GM20431 (cell line): ENCODE data around the gene DUSP7.

Source experiments
- in situ Hi-C: fragments of 300-500 bp; cut with MseI, MboI; formaldehyde crosslinking; loops from one replicate; pipeline ENCODE4 v1.15.0; 2020; ENCODE audit warnings: low sequenced_read_pairs; ENCODE audit not compliant: unreplicated experiment

Gene DUSP7

DNA sequence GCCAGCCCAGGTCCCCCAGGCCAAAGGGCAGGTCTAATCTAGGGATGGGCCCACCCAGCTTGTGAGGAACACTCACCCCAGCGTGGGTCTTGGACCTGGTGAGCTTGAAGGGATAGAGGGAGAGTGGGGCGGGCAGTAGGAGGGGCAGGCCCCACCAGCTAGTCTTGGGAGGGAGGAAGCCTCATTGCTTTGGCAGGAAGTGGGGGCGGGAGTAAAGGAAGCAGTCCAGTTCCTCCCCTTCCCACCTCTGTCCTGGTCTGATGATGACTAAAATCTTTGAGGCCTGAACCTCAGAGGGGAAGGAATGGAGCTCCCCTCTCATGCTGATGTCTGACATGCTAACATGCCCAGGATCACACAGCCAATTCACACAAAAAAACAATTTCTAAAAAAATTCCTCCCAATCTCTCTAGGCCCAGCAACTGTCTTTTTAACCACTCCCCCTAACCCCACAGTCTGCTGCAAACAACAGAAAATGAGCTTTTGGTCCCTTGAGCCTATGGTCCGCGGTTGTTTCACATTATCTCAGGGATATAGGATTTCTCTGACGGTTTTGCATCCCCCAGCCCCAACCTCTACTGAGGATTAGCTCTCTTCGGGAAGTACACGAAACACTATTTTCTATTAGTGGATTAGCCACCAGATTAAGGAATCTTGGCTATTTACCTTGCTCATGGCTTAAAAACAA lies 30.7 kb upstream of the DUSP7 start:
- in situ Hi-C loops, result no loop called here

DNA sequence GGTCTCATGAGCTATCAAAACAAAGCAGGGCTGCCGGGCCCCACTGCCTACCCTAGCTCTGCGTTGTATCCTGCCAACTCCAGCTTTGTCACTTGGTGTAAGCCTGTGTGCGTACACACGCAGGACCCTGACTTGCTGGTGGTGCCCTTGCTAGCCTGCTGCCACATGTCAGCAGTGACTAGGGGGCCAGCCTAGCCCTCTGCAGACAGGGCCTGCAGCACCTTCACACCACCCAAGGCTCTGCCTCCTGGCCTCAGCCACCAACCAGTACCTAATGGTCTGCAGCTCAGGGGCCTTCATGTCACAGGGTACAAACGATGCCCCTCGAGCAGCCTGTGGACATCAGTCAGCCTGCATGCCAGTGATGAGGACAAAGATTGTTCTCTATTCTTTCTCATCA lies 30.1 kb upstream of the DUSP7 start:
- in situ Hi-C loops, result no loop called here

DNA sequence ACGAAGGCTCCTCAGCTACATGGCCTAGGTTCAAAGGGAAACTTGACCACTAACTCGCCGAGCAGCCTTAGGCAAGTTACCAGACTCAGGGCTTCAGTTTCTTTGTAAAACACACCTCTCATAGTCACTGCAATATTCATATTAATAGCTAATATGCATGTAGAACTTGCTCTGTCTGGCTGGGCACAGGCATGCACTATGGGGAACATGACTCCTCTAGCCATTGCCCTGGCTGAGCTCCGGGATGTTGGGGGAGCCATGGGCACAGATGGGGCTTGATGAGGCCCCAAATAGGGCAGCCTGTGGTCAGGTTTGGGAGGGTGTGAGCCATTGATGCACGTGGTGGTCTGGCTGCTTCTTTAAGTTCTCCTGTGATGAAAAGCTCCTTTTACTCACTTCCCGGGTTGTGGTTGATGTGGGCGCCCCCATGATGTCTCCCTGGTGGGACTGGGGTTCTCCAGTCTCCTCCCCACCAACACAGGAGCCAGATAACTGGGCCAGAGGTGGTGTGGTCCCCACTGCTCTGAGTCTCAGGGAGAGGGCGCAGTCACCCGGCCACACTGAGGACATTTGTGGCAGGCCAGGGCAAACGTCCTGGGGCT lies 29.4 kb upstream of the DUSP7 start:
- in situ Hi-C loops, result no loop called here

DNA sequence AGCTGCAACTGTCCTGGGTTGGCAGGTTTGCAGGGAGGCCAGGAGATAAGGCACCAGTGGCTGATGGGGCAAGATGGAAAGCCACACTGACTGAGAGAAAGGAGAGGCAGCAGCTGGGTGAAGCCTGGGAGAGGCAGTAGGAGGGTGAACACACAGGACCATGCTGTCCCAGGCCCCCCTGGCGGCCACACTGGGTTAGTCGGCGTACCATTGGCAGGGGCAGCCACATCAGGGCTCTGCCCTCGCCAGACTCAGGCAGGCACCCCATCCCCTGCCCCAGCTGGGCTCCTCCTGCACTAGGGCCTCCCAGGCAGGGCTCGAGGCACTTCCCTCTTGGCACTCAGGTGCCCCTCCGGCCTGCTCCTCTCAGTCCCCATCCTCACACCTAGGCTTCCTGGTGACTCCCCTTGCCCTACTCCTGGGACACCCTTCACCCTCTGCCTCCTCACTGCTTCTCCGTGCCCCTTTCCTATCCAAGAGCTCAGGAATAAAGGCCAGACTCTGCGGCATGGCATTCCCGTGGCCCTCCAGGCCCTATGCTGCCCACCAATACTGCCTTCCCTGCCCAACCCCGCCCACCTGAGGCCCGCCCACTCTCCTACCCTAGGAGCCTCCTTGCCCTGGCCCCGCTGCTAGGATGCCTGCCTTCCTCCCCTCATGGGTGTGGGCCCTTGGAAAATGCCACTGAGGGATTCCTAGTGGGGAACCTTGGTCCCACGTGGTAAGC lies 28.7 kb upstream of the DUSP7 start:
- in situ Hi-C loops, result no loop called here

DNA sequence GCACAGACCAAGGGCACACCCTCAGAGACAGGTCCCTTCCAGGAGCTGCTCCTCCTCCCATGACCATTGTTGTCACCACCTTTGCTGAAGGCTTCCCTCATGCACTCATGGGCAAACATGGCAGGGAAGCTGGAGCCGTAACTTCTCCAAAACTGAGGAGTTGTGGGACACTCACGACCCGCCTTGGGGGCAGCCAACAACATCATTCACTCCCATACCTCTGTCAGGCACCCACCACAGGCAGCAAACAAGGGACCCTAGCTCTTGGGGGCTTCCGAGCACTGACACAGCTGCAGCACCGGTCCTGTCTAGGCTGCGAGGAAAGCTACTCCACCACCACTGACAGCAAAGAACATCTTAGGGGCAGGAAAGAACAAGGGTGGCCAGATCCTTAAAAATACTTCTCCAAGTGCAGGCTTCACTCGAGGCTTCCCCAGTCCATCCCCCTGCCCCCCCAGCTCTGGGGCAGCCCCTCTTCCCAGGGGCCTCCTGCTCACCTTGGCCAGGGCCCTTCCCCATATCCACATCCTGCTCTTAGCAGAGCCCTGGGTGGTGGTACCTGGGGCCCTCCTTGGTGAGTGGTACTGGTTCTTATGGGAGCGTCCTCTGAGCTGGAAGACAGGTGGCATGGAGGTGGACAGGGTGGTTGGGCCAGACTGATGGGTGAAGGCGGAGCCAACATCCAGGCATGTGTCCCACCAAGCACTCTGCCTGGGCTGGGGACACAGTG lies 28.0 kb upstream of the DUSP7 start:
- in situ Hi-C loops, result no loop called here

DNA sequence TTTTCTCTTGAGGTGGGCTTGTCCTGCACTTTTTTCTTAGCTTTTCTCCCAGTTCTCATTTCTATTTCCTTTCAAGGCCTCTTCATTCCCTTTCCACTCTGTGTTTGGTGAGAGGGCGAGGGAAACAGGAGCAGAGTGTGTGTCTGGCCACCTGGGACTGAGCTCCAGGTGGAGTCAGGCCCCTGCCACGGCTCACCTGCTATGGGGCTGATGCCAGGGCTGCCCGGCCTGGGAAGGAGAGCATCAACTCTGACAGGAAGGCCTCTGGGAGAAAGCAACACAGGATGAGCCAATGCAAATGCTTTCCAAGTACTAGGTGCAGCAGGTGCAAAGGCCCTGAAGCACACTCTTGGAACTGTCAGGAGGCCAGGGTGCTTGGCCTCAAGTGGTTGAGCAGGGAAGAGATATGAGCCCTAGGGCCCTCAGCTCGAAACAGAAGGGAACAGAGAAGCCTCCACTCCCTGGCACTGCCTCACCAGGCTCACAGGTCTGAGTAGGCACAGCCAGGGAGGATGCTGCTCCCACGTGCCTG lies 27.3 kb upstream of the DUSP7 start:
- in situ Hi-C loops, result no loop called here

DNA sequence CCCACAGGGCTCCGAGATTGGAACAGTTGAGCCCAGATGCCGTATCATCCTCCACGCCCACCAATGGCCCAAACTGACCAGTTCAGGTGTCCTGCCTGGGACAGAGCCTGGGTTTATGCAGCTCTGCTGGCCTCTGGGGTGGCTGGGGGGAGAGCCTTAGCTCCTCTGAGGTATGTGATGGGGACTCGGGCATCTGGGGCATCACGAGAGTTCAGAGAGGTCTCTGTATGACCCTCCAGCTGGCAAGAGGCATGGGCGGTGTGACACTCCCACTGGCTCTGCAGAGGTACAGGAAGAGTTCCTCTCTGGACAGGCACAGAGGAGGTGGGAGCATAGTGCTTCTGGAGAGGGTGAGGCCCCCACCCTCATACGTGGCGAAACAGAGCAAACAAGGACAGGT lies 26.6 kb upstream of the DUSP7 start:
- in situ Hi-C loops, result no loop called here

DNA sequence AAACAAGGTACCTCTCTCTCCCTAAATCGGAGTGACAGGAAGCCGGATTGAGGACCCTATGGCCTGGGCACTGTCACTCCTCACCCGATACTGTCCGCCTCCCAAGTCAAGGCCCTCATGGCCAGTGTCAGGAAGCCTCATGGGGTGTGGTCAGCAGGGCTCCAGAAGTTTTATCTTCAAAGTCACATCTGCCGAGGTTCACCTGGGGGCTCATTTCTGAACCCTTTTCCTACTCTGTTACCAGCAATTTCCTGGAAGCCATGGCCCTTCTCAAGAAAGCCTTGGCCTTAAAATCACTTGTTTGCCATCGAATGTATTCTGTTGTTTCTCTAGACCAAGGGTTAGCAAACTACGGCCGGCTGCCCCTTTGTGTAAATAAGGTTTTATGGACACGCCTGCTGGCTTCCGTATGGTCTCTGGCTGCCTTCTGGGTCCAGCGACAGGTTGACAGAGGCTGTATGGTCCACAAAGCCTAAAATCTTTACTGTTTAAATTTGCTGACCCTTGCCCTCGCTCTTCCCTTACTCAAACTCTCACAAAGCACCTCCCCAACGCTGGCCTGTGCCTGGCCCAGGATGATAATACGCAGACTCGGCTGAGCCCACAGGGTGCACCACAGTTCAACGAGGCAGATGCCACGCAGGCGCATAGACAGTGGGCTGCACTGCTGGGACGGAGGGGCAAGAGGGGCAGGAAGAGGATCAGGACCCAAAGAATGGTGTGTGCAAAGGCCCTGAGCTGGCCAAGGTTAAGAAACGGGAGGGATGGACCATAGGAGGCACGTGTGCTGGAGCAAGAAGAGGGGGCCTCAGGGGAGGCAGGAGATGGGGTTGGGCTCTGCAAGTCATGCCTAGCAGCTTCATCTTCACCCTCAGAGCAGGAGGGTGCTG lies 24.7 kb upstream of the DUSP7 start:
- in situ Hi-C loops, result no loop called here

DNA sequence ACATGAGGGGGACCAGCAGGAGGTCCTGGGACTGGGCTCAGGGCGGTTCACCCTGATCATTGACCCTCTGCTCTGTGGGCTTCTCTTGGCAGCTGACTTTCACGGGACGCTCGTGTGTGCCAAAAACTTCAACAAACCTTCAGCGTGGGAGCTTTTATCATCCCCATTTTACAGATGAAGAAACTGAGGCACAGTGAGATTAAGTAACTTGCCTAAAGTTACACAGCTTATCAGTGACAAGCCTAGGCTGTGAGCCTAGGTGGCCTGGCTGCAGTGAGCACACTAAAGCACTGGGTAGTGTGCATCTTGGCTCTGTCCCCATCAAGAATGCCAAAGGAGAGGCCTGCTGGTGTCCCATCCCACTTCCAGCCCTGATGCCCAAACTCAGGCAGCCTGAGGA lies 23.6 kb upstream of the DUSP7 start:
- in situ Hi-C loops, result no loop called here

DNA sequence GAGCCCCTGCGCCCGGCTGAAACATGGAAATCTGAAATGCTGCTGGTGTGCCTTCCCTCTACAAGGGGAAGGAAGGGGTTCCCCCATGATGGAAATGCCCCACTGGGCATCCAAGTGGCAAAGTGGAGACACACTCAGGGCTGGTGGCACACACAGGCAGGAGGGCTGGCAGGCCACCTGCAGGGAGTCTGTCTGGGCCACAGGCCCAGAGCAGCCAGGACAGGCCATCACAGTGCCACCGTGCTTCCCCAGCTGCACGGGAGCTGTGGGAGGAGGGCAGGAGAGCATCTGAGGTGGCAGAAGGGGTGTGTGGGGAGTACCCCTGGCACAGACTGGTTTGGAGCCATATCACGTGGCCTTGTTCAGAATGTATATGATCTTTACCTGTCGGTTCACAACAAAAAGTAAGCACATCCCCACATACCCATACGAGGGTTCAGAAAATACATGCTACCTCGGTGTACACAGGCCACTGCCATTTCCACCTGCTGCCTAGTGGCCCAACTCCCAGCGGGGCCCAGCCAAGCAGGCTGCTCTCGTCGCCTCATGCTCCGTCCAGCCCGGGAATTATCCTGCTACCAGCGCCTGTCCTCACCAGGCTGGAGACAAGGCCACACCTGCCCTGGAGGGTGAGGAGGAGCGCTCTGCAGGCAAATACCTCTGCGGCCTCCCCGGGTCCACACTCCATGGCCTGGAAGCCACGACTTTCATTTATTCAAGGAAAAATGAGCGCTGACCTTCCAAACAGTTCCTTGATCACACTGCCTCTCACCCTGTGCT lies 22.6 kb upstream of the DUSP7 start:
- in situ Hi-C loops, result no loop called here

DNA sequence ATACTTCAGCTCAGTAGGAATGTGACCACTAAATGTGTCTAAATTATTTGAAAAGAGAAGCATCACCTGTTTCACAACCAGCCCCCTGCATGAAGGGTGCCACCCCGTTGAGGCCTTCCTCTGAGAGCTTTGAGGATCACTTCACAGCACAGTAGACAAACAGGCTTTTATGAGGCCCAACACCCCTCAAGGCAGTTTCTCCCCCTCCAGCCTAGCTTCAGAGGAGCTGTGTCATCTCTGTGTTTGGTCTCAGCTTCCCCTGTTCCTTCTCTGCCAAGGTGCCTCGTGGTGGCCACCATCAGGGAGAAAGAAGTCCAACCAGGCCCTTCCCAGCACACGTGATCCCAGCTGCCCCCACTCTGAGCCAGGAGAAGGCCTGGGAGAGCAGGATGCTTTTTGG lies 21.6 kb upstream of the DUSP7 start:
- in situ Hi-C loops, result no loop called here

DNA sequence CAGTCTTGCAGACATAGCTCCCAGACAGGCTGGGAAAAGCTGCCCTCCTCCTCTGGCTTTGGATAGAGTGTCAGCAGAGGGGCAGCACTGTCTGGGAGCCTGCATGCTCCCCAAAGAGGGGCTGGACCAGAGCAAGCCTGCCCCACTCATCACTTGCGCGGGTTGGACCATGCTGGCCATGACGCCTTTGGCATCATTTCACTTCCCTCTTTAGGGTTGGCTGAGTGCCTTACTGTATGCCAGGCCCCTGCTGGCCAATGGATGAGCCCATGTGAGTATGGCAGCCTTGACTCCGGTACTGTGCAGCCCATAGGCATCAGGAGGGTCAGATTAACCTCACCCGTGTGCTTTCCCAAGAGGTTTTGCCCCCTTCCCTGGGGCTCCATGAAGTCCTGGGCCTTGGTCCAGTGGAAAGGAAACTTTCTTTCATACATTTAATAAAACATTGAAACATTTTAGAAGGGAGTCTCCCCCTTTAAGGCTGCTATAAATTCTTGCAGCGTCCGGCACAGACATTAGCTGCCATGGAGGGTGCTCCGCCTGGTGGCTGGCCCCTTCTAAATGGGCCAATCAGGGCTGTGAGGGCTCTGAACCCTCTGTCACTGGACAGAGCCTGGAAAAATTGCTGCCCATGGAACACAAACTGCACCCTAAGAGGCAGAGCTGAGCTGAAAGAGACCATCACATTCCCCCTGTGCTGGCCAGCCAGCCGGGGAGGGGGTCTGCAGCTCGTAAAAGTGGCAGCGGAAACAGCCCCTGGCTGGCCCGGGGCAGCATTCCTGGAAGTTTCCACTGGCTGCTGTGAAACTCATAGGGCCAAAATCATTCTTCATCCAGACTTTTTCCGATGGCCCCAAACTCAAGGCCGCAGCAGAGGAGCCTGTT lies 20.8 kb upstream of the DUSP7 start:
- in situ Hi-C loops, result no loop called here

DNA sequence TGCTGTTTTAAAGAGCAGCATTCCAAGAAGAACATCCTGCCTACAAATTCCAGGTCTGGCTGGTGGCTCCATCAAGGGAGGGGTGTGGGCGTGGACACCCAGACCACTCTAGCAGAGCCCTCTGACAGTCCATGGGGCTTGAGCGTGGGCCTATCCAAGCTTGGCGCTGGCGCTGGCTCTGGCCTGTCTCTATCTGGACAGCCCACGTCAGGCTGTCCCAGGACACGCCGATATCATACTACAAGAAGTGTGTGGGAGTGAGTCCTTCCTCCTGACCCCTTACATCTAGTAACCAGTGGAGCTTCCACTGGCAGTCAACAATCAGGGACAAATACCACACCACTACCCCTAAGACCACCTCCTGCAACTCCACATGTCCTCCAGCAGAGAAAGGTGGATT lies 17.1 kb upstream of the DUSP7 start:
- in situ Hi-C loops, result no loop called here

DNA sequence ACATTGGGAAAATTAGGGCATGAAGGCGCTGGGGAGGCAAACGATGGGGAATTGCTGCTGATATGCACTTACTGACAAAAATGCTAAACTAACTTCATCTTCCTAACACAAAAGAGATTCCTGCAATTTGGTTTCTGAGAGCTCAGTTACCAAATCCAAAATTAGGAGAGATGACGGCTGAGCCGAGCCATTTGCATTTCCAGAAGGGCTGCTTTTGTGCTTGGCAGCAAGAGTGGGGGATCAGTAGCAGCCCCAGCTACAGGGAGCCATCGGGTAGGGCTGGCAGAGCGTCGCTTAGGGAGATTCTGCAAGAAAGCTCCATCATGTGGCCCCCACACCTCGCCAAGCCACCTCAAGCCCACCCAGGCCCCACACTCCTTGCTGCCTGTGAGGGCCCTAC lies 16.1 kb upstream of the DUSP7 start:
- in situ Hi-C loops, result no loop called here

DNA sequence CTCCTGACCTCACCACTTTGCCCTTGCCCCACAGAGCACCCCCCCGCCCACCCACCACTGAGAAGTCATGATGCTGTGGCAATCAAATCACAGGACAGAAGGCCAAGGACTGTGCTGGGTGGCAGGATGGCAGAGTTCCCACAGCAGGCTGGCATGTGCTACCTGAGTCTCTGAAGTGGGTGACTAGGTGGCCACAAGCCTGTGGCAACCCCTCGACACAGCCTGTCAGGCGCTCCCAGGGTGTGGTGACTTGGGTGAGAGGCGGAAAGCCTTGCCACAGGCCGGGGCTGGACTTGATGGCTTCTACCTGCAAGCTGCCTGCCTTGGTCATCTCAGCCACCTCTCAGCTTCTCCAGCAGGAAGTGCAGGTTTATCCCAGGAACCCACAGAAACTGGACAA lies 15.6 kb upstream of the DUSP7 start:
- in situ Hi-C loops, result no loop called here

DNA sequence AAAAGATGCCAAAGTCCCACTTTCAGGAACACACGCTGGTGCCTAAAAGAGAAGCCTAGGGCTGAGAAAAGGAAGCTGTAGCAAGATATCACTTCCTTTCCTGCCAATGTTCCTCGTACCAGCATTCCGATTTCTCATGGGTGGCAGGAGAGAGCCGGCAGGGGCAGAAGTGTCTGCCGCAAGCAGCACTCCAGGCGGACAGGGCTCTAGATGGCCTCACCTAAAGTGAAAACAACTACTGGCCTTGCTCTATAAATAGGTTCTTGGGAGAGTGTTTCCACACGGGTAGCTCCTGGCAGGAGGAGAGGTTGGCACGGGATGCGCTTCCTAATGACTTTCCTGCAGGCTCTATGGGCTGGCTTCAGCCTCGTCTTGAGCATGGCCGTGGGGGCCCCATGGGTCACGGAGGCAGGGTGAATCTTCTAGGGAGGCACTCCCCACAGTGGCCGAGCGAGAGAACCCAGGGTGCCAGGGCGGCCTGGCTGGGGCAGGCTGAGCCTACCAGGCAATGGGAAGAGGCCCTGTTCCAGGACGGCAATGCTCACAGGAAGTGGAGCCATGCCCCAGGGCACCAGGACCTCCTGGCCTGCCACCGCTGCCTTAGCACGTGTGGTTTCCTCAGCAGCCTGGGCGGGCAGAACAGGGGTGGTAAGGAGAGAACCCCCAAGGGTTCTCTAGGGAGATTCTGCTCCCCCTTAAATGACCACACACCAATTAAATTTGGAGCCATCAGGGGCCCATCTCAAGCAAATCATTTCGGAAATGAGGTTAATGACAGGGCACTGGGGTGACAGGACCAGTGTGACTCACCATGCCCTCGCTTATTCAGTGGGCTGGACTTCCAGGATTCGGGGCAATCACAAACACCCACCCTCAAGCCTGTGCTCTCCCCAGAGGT lies 14.6 kb upstream of the DUSP7 start:
- in situ Hi-C loops, result no loop called here

DNA sequence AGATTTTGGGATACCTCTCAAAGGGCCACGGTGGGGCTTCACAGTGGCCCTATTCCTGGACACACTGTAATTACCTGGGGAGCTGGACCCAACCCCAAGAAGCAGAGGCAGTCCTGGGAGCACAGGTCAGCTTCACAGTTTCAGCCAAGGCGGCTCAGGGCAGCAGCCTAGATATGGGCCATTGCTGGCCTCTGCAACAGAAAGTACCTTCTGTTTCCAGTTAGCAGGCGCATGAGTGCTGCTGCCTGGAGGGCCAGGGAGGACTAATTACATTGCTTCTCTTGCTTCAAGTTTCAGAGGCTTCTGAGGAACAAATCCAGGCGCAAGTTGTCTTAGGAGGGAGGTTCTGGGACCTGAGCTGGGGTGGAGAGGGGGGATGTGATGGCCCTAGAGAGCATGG lies 13.5 kb upstream of the DUSP7 start:
- in situ Hi-C loops, result no loop called here
